Kidney tubule cell (primary cell): ENCODE measurements around the gene SBNO2.

Experiments
- DNase-seq: peaks from one replicate; pipeline ENCODE4 v3.0.0-alpha.2; 2018; ENCODE audit warnings: low spot score

SBNO2 gene

DNA sequence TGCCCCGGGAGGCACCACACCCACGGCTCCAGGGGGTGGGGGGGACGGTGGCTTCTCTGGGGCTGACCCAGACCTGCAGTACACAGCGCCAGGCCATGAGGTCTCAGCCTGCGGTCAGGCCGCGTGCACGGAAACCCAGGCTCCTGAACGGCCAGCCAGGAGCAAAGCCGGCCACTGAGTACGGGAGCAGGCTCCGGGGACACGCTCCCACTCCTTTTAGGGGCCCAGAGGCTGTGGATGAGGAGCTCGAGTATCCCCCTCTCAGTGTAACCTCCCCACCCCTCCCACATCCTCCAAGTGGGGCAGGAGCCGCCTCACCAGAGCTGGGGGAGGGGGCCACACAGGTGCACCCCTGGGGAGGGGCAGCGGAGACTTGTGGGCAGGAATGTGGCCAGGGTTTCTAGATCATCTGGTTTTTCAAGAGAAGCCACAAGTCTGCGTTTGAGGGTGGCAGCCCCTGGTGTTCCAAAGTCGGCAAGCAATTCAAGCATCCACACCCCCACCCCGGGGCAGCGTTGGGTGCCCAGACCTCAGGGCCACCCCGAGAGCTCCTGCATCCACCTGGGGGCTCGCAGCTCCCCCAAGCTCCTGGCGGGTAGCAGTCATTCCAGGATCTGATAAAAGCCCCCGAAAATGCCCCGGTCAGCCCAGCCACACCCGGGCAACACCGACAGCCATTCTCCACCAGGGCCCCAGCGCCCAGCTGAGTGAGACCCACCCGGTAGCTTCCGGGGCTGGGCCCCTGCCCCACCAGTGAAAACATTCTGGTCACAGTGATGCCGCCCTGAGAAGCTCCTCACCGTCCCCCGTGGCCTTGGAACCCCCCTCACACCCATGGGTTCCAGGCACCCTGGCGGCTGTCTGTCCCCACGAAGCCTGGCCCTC is 6.1 kb downstream of the SBNO2 start:
- no peak for DNase-seq

- no peak for DNase-seq
Observed at GRCh38 chr19:1166872-1167573, 7.0 kb downstream of the SBNO2 start.

DNA sequence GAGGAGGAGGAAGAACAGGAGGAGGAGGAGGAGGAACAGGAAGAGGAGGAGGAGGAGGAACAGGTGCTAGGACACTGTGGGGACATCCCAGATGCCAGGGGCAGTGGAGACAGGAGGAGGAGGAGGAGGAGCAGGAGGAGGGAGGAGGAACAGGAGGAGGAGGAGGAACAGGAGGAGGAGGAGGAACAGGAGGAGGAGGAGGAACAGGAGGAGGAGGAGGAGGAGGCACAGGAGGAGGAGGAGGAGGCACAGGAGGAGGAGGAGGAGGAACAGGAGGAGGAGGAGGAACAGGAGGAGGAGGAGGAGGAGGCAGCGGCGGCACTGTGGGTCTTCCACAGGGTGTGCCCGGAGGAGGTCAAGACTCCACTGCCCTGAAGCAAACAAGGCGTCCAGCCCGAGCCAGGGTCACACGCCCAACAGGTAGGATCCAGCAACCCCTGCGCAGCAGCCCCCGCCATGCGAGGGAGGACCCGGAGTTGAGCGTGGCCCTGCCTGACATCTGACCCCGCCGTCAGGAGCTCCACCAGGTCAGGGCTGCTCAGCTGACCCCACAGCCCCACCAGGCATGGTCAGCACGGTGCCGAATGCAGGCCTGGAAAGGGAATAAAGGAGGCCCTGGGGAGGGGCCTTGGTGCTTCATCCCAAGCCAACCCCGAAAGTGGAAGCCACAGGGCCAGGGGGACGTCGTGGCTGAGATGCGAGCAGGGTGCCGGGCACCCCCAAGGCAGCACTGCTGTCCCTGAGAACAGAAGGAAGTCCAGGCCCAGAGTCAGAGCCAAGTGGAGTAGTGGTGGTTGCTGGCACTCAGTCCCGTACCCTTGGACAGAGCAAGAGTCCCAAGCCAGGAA is 9.2 kb downstream of the SBNO2 start:
- DNase-seq, result no peak

GRCh38 chr19:1163934-1164683 is 10.0 kb downstream of the SBNO2 start:
- no peak for DNase-seq

DNA sequence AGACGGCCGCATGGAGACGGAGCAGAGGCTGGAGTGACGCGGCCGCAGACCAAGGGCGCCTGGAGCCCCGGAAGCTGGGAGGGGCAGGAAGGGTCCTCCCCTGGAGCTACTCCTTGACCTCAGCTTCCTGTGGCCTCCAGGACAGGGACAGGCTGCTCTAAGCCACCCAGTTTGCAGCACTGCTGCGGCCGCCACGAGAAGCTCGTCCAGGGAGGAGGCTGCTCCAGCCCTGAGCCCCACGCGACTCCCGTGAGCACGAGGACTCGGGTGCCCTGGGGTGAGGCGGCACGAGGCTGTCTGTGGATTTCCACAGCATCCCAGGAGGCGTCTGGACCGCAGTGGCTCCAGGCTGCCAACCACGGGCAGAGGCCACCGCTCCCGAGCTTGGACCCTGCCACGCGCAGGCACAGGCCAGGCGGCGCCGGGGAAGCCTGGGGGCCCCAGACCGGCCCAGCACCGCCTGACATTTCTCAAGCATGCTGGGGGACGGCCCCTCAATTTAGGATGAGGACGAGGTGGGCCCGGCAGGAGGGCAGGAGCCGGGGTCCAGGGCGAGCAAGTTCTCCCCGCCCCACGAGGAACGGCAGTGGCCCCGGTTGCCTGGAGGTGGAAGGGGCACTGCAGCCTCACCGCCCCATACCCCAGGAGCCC is 10.7 kb downstream of the SBNO2 start:
- no peak for DNase-seq

- no peak for DNase-seq
Observed at GRCh38 chr19:1162404-1163282, 11.4 kb downstream of the SBNO2 start.

GRCh38 chr19:1161716-1162115 is 12.4 kb downstream of the SBNO2 start:
- peak; percentile 42 for DNase-seq

- DNase-seq, result no peak
Observed at GRCh38 chr19:1159864-1160595, 14.0 kb downstream of the SBNO2 start.

GRCh38 chr19:1158885-1159448 is 15.1 kb downstream of the SBNO2 start:
- DNase-seq, result no peak

DNA sequence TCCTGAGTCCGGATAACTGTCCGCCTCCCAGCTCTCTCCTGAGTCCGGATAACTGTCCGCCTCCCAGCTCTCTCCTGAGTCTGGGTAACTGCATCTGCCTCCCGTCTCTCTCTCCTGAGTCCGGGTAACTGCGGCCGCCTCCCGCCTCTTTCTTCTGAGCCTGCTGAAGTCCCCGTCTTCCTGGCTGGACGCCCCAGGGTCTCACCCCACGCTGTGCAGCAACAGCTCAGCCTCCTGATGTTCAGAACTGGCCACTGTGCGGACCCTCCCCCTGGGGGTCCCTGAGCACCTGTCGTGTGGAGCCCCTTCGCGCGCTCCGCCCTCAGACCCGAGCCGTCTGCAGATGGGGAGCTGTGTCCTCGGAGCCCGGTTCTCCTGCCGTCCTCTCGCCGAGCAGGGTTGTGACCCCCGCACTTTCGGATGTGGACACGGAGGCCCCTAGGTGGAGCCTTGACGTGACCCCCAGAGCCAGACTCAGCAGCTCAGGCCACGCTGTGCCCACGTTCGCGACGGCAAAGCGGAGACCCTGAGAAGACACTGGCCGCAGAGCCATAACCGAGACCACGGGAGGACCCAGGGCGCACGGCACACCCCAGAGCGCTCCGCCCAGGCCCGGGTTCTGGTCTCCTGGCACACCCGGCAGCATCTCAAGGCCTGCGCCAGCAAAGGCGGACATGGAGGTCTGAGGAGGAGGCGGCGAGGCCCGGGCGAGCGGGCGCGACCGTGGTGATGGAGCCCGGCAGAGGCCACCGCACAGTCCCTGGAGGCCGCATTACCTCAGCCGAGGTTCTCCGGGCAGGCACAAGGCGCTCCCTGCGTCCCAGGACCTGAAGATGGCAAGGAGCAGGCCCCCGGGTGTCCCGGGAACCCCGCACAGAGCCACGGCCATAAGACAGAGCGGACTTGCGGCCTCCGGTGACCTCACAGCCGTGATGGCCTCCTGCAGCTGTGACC is 15.9 kb downstream of the SBNO2 start:
- no peak for DNase-seq

GRCh38 chr19:1156830-1157615 is 17.0 kb downstream of the SBNO2 start:
- no peak for DNase-seq

DNA sequence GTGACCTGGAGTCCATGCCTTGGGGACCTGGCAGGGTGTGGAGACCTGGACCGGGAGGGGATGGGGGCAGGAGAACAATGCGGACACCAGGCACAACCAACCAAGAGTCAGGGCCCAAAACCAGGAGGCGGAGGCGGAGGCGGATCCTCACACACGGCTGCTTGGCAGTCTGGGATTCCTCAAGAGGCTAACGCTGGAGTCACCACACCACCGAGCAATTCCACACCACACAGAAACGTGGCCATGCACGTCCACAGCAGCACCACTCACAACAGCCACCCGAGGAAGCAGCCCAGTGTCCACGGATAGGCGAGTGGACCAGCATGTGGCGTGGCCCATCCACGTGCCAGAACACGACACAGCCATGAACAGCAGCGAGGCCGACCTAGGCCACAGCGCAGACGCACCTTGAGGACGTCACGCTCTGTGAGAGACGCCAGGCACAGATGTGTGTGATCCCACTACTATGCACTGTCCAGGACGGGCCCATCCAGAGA is 17.7 kb downstream of the SBNO2 start:
- no peak for DNase-seq

- no peak for DNase-seq
Observed at GRCh38 chr19:1155352-1156304, 18.4 kb downstream of the SBNO2 start.

- peak; percentile 37 for DNase-seq
Observed at GRCh38 chr19:1154731-1155351, 19.2 kb downstream of the SBNO2 start.
